MCF 10A (cell line): ENCODE measurements around the gene CMC2. TPM values are rescaled to one million over a fixed set of nuclear protein-coding genes. Genes with fewer than 3 reads are reported as not detected.

ENCODE experiments used
- BruUV-seq: library from RNA; stranded (reverse); fragments of 400-500 nt; replicated peaks from 2 replicates; lab custom pipeline; 2021; lab: Mats Ljungman, UMichigan
- CTCF ChIA-PET: fragments of 300-600 bp; sonication (Branson Sonifier 250); formaldehyde crosslinking; extraction: SDS; loops from one replicate; lab custom pipeline; 2021; ENCODE audit warnings: antibody characterized with exemption, inconsistent platforms; lab: Yijun Ruan, JAX
- POLR2A ChIA-PET: fragments of 300-600, 350-650 bp; sonication (Branson Sonifier 250); formaldehyde crosslinking; extraction: SDS; loops from one replicate; lab custom pipeline; 2020; ENCODE audit warnings: antibody characterized with exemption, inconsistent platforms; lab: Yijun Ruan, JAX
- DNase-seq: peaks from one replicate; pipeline ENCODE4 v3.0.0-alpha.2; 2018; ENCODE audit not compliant: unreplicated experiment
- H3K27ac Mint-ChIP-seq: one replicate; pipeline ENCODE4 v1.8.0; 2022; ENCODE audit warnings: mild to moderate bottlenecking, low read depth, mixed read lengths; ENCODE audit not compliant: unreplicated experiment
- H3K27me3 Mint-ChIP-seq: one replicate; pipeline ENCODE4 v1.8.0; 2022; ENCODE audit warnings: mixed read lengths; ENCODE audit not compliant: insufficient read depth, unreplicated experiment
- H3K36me3 Mint-ChIP-seq: one replicate; pipeline ENCODE4 v1.8.0; 2022; ENCODE audit warnings: mild to moderate bottlenecking, moderate library complexity, mixed read lengths; ENCODE audit not compliant: insufficient read depth, unreplicated experiment
- H3K4me1 Mint-ChIP-seq: one replicate; pipeline ENCODE4 v1.8.0; 2022; ENCODE audit warnings: mixed read lengths; ENCODE audit not compliant: insufficient read depth, unreplicated experiment
- H3K4me3 Mint-ChIP-seq: one replicate; pipeline ENCODE4 v1.8.0; 2022; ENCODE audit warnings: mild to moderate bottlenecking, moderate library complexity, mixed read lengths; ENCODE audit not compliant: unreplicated experiment
- H3K9me3 Mint-ChIP-seq: one replicate; pipeline ENCODE4 v1.8.0; 2022; ENCODE audit warnings: mixed read lengths; ENCODE audit not compliant: unreplicated experiment
- intact Hi-C: fragments of 100-400 bp; cut with micrococcal nuclease; formaldehyde crosslinking; loops from 2 replicates; pipeline ENCODE4 v1.14.1; 2022
- total RNA-seq: library from RNA; stranded (reverse); gene quantifications from 2 replicates; pipeline ENCODE4 v1.2.3, GENCODE V29; 2022
- TF ChIP-seq, protein P1 (sequence below): fragments of 200-600 bp; IDR thresholded peaks from one replicate; pipeline ENCODE4 v1.8.0; 2022; ENCODE audit warnings: antibody characterized with exemption, mild to moderate bottlenecking; ENCODE audit not compliant: unreplicated experiment

Gene CMC2
- total RNA-seq, 1 experiment from 2014 or later, result 102 TPM

DNA sequence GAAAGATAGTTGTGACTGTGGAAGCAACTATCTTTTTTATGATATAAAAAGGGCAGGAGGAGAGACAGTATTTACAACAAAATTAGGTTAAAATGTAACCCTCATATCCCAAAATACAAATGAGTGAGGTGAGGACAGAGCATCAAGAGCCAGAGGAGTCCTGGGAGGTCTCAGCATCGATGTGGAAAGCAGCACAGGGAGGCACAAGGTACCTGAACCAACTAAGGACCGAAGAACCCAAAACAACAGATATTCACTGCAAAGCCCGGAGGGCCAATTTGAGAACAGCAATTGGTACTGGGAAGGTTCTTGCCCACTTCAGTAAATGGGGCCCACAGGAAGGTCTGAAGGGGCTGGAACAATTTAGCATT, 37.6 kb downstream of the CMC2 start:
- TF ChIP-seq, protein P1, sequence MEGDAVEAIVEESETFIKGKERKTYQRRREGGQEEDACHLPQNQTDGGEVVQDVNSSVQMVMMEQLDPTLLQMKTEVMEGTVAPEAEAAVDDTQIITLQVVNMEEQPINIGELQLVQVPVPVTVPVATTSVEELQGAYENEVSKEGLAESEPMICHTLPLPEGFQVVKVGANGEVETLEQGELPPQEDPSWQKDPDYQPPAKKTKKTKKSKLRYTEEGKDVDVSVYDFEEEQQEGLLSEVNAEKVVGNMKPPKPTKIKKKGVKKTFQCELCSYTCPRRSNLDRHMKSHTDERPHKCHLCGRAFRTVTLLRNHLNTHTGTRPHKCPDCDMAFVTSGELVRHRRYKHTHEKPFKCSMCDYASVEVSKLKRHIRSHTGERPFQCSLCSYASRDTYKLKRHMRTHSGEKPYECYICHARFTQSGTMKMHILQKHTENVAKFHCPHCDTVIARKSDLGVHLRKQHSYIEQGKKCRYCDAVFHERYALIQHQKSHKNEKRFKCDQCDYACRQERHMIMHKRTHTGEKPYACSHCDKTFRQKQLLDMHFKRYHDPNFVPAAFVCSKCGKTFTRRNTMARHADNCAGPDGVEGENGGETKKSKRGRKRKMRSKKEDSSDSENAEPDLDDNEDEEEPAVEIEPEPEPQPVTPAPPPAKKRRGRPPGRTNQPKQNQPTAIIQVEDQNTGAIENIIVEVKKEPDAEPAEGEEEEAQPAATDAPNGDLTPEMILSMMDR, result no peak
- Mint-ChIP-seq H3K27ac (peak overlapping the region; percentile 29), H3K36me3 (peaks cover 6% of the 10 kb centered on the region), H3K4me1 (peaks cover 11% of the 10 kb centered on the region), H3K9me3 (no peaks in the 10 kb centered on the region), H3K4me3 (no peak overlapping the region), H3K27me3 (no peaks in the 10 kb centered on the region)
- CTCF ChIA-PET, result interaction anchor here (0.6 to 1.4 kb wide), 2 partner anchors 10 to 145 kb away, joined by 3 to 4 read pairs; no protein-coding TSS in a partner anchor
- POLR2A ChIA-PET, result no interaction called here
- intact Hi-C loops, result no loop called here
- DNase-seq, result no peak
- BruUV-seq, result no TSS peak

DNA sequence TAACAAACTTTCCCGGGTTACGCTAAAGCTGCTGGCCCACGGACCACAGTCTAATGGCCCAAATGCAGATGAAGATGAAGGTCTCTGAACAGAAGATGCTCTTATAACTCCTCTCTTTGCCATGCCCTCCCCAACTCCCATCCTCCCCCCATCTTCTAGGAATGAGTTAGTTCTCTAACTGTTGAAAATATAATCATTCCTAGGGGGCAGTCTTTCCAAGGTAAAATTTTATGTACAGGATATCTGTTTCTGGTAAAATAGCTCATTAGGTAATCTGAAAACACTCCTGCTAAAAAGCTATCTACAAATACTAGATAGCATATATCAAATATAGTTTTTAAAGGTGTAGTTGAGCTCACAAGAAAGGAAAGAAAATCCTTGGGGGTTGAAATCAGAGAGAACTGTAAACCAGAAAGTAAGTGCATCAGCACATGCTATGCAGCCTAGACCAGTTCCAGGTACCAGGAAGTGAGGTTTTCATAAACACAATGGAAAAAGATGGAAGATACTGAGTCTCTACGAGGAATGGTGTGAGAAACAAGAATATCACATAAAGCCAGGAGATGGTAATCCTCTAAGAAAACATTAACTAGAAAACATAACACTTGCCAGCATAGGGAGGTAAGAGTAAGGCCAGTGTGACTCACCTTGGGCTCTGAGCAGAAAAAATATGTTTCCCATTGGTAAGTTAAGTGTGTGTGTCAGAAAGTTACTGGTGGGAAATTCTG, 38.1 kb downstream of the CMC2 start:
- no peak overlapping the region for H3K4me3 Mint-ChIP-seq
- ChIA-PET POLR2A (interaction anchor here (0.7 to 0.9 kb wide), 2 partner anchors 28 to 38 kb away, joined by 3 read pairs; partner anchors contain the start of genes CENPN and CMC2), CTCF (interaction anchor here (0.6 to 1.4 kb wide), 4 partner anchors 9 to 144 kb away, joined by 3 to 4 read pairs (median 3); partner anchors contain the start of gene ATMIN)
- no TSS peak for BruUV-seq
- H3K27me3 Mint-ChIP-seq, result no peaks in the 10 kb centered on the region
- intact Hi-C loops, result no loop called here
- DNase-seq, result peak; percentile 9
- TF ChIP-seq, protein P1, result no peak
- H3K4me1 Mint-ChIP-seq, result peaks cover 9% of the 10 kb centered on the region
- H3K36me3 Mint-ChIP-seq, result peaks cover 6% of the 10 kb centered on the region
- no peaks in the 10 kb centered on the region for H3K9me3 Mint-ChIP-seq
- H3K27ac Mint-ChIP-seq, result peak overlapping the region; percentile 29

DNA sequence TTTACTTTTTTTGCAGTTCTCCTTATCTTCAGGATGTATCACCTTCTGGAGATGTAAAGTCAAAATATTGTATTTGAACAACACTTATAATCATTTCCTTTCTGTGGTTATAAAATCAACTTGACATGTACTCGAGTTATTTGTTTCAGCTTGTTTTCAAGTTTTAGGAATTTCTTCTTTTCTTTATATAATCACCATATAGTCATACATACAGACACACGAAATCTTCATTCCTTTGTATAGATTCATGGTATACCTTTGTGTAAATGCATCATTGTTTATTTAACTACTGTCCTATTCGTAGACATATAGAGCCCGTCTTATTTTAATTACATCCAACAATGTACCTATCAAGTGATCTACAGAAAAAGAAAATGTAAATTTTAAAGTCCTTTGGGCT, 40.1 kb downstream of the CMC2 start:
- BruUV-seq, result no TSS peak
- Mint-ChIP-seq H3K4me1 (peaks cover 9% of the 10 kb centered on the region), H3K27me3 (no peaks in the 10 kb centered on the region), H3K36me3 (peaks cover 6% of the 10 kb centered on the region), H3K9me3 (peaks cover 4% of the 10 kb centered on the region), H3K4me3 (no peak overlapping the region), H3K27ac (no peak overlapping the region)
- CTCF ChIA-PET, result interaction anchor here (0.6 kb wide), 1 partner anchor 12 kb away, joined by 3 read pairs; no protein-coding TSS in a partner anchor
- DNase-seq, result no peak
- intact Hi-C loops, result no loop called here
- TF ChIP-seq, protein P1, result no peak
- POLR2A ChIA-PET, result no interaction called here

- H3K9me3 Mint-ChIP-seq, result peaks cover 22% of the 10 kb centered on the region
- H3K27ac Mint-ChIP-seq, result no peak overlapping the region
- no peaks in the 10 kb centered on the region for H3K27me3 Mint-ChIP-seq
- peaks cover 6% of the 10 kb centered on the region for H3K36me3 Mint-ChIP-seq
- no TSS peak for BruUV-seq
- intact Hi-C loops, result no loop called here
- no peak for DNase-seq
- POLR2A ChIA-PET, result no interaction called here
- TF ChIP-seq, protein P1, result no peak
- CTCF ChIA-PET, result no interaction called here
- H3K4me3 Mint-ChIP-seq, result no peak overlapping the region
- peaks cover 9% of the 10 kb centered on the region for H3K4me1 Mint-ChIP-seq
Observed at GRCh38 chr16:80964351-80964750, 42.3 kb downstream of the CMC2 start.
